HEK293 (cell line): ENCODE measurements around the gene SAMD11.

ENCODE experiments used
- CTCF ChIA-PET: fragments of 350-600 bp; formaldehyde crosslinking; extraction: SDS; loops from one replicate; lab custom pipeline; 2021; ENCODE audit warnings: antibody characterized with exemption; lab: Yijun Ruan, JAX
- POLR2A ChIA-PET: fragments of 300-600 bp; formaldehyde crosslinking; extraction: SDS; loops from one replicate; lab custom pipeline; 2020; ENCODE audit warnings: antibody characterized with exemption, inconsistent platforms; lab: Yijun Ruan, JAX
- H3K27ac ChIP-seq: fragments of 200-500 bp; sonication (Bioruptor generic); 2 replicates; pipeline ENCODE4 v1.5.1; 2014; ENCODE audit warnings: low read depth, low read length, control low read depth, inconsistent platforms; ENCODE audit errors: extremely low read depth
- H3K36me3 ChIP-seq, 2 experiments: fragments of 200-500 bp in 1 of 2; sonication (Bioruptor generic) in 1 of 2; 1 replicate in 1 of 2; 2 replicates in 1 of 2; pipeline ENCODE4 v1.5.1; 2014 to 2017; ENCODE audit warnings: inconsistent platforms in 2 of 2, low read length in 2 of 2; ENCODE audit not compliant: control insufficient read depth in 2 of 2, insufficient read depth in 1 of 2
- H3K4me1 ChIP-seq: fragments of 200-500 bp; sonication (Bioruptor generic); 2 replicates; pipeline ENCODE4 v1.5.1; 2014; ENCODE audit warnings: mild to moderate bottlenecking, low read length, inconsistent platforms; ENCODE audit not compliant: control insufficient read depth, insufficient read depth
- H3K4me3 ChIP-seq: 2 replicates; pipeline ENCODE4 v1.5.1; 2011; ENCODE audit warnings: low read depth, mild to moderate bottlenecking, control low read depth, low read length, moderate library complexity
- H3K9me3 ChIP-seq: fragments of 200-500 bp; sonication (Bioruptor generic); 2 replicates; pipeline ENCODE4 v1.5.1; 2014; ENCODE audit warnings: low read depth, low read length, inconsistent platforms; ENCODE audit not compliant: control insufficient read depth, insufficient read depth
- GLIS2 ChIP-seq: fragments of 450-650 bp; formaldehyde crosslinking; IDR thresholded peaks from 2 replicates; pipeline ENCODE4 v1.5.1; 2016; ENCODE audit warnings: missing biosample characterization, missing genetic modification characterization
- KLF10 ChIP-seq: fragments of 450-650 bp; IDR thresholded peaks from 2 replicates; pipeline ENCODE4 v1.5.1; 2018; ENCODE audit warnings: missing biosample characterization, mild to moderate bottlenecking, missing genetic modification characterization
- MYNN ChIP-seq: fragments of 450-650 bp; formaldehyde crosslinking; IDR thresholded peaks from 2 replicates; pipeline ENCODE4 v1.5.1; 2016; ENCODE audit warnings: missing biosample characterization, missing genetic modification characterization, borderline replicate concordance
- PATZ1 ChIP-seq: fragments of 450-650 bp; formaldehyde crosslinking; IDR thresholded peaks from 2 replicates; pipeline ENCODE4 v1.5.1; 2016; ENCODE audit warnings: missing biosample characterization, missing genetic modification characterization
- SCRT1 ChIP-seq: fragments of 450-650 bp; formaldehyde crosslinking; IDR thresholded peaks from 2 replicates; pipeline ENCODE4 v1.5.1; 2016; ENCODE audit warnings: missing biosample characterization, missing genetic modification characterization, borderline replicate concordance
- SP7 ChIP-seq: fragments of 450-650 bp; formaldehyde crosslinking; IDR thresholded peaks from 2 replicates; pipeline ENCODE4 v1.5.1; 2016; ENCODE audit warnings: missing biosample characterization, missing genetic modification characterization
- WT1 ChIP-seq: fragments of 450-650 bp; formaldehyde crosslinking; IDR thresholded peaks from 2 replicates; pipeline ENCODE4 v1.5.1; 2016; ENCODE audit warnings: missing biosample characterization, missing genetic modification characterization
- YY1 ChIP-seq: fragments of 450-650 bp; formaldehyde crosslinking; IDR thresholded peaks from 2 replicates; pipeline ENCODE4 v1.5.1; 2018; ENCODE audit warnings: missing biosample characterization, missing genetic modification characterization
- ZFP37 ChIP-seq: fragments of 450-650 bp; formaldehyde crosslinking; IDR thresholded peaks from 2 replicates; pipeline ENCODE4 v1.5.1; 2016; ENCODE audit warnings: missing biosample characterization, missing genetic modification characterization
- ZFP41 ChIP-seq: fragments of 450-650 bp; formaldehyde crosslinking; IDR thresholded peaks from 2 replicates; pipeline ENCODE4 v1.5.1; 2016; ENCODE audit warnings: missing biosample characterization, missing genetic modification characterization, borderline replicate concordance
- ZNF10 ChIP-seq: fragments of 450-650 bp; formaldehyde crosslinking; IDR thresholded peaks from 2 replicates; pipeline ENCODE4 v1.5.1; 2017; ENCODE audit warnings: missing biosample characterization, missing genetic modification characterization
- ZNF248 ChIP-seq: fragments of 450-650 bp; formaldehyde crosslinking; IDR thresholded peaks from 2 replicates; pipeline ENCODE4 v1.5.1; 2017; ENCODE audit warnings: missing biosample characterization, missing genetic modification characterization
- ZNF416 ChIP-seq: fragments of 450-650 bp; formaldehyde crosslinking; IDR thresholded peaks from 2 replicates; pipeline ENCODE4 v1.5.1; 2016; ENCODE audit warnings: missing biosample characterization, missing genetic modification characterization
- ZNF426 ChIP-seq: fragments of 450-650 bp; formaldehyde crosslinking; IDR thresholded peaks from 2 replicates; pipeline ENCODE4 v1.5.1; 2017; ENCODE audit warnings: missing biosample characterization, missing genetic modification characterization, mild to moderate bottlenecking, inconsistent platforms, moderate library complexity
- ZNF544 ChIP-seq: fragments of 450-650 bp; formaldehyde crosslinking; IDR thresholded peaks from 2 replicates; pipeline ENCODE4 v1.5.0; 2017; ENCODE audit warnings: missing biosample characterization, missing genetic modification characterization
- ZNF610 ChIP-seq: fragments of 450-650 bp; formaldehyde crosslinking; IDR thresholded peaks from 2 replicates; pipeline ENCODE4 v1.5.1; 2016; ENCODE audit warnings: missing biosample characterization, missing genetic modification characterization, borderline replicate concordance
- ZNF624 ChIP-seq: fragments of 450-650 bp; formaldehyde crosslinking; IDR thresholded peaks from 2 replicates; pipeline ENCODE4 v1.5.1; 2017; ENCODE audit warnings: missing biosample characterization, missing genetic modification characterization
- ZNF626 ChIP-seq: fragments of 450-650 bp; sonication (Bioruptor Pico); formaldehyde crosslinking; IDR thresholded peaks from 2 replicates; pipeline ENCODE4 v1.5.1; 2018; ENCODE audit warnings: missing biosample characterization, missing genetic modification characterization, inconsistent platforms
- ZNF76 ChIP-seq: fragments of 450-650 bp; formaldehyde crosslinking; IDR thresholded peaks from 2 replicates; pipeline ENCODE4; 2016; ENCODE audit warnings: low read depth, missing biosample characterization, missing genetic modification characterization, borderline replicate concordance
- ZNF785 ChIP-seq: fragments of 450-650 bp; formaldehyde crosslinking; IDR thresholded peaks from 2 replicates; pipeline ENCODE4 v1.5.1; 2016; ENCODE audit warnings: missing biosample characterization, missing genetic modification characterization
- ZNF837 ChIP-seq: fragments of 450-650 bp; formaldehyde crosslinking; IDR thresholded peaks from 2 replicates; pipeline ENCODE4 v1.5.1; 2016; ENCODE audit warnings: missing biosample characterization, missing genetic modification characterization
- TF ChIP-seq, protein P1 (sequence below): fragments of 450-650 bp; formaldehyde crosslinking; conservative IDR thresholded peaks from 2 replicates; pipeline ENCODE4 v1.5.1; 2016; ENCODE audit warnings: low read depth, missing biosample characterization, missing genetic modification characterization
- TF ChIP-seq, protein P2 (sequence below): fragments of 450-650 bp; formaldehyde crosslinking; IDR thresholded peaks from 2 replicates; pipeline ENCODE4 v1.5.1; 2016; ENCODE audit warnings: missing biosample characterization, missing genetic modification characterization
- TF ChIP-seq, protein P3 (sequence below): fragments of 450-650 bp; formaldehyde crosslinking; IDR thresholded peaks from 2 replicates; pipeline ENCODE4 v1.5.1; 2016; ENCODE audit warnings: missing biosample characterization, missing genetic modification characterization, low read depth
- TF ChIP-seq, protein P4 (sequence below): fragments of 450-650 bp; IDR thresholded peaks from 2 replicates; pipeline ENCODE4 v1.5.1; 2018; ENCODE audit warnings: missing biosample characterization, missing genetic modification characterization

SAMD11 gene

DNA sequence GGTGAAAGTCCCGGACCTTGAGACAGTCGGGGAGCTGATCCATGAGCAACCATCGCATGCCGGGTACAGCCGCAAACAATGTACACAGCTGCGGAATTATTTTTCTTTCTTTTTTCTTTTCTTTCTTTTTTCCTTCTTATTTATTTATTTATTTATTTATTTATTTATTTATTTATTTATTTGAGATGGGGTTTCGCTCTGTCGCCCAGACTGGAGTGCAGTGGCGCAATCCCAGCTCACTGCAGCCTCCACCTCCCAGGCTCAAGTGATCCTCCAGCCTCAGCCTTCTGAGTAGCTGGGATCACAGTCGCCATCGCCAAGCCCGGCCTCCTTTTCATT lies 60.7 kb downstream of the SAMD11 start (continued):
- TF ChIP-seq PATZ1 (no peak), ZNF626 (tag by site-specific recombination) (no peak), SP7 (tag by site-specific recombination) (no peak), YY1 (tag by site-specific recombination) (no peak), ZNF426 (tag by site-specific recombination) (peak; percentile 87), GLIS2 (tag by site-specific recombination) (peak; percentile 2; the same call in 1 of the 2 replicates), ZNF785 (tag by site-specific recombination) (no peak), ZNF10 (no peak), MYNN (tag by site-specific recombination) (no peak), ZNF416 (tag by site-specific recombination) (no peak), ZNF624 (tag by site-specific recombination) (no peak), ZFP37 (tag by site-specific recombination) (0 out of 2 replicates have a peak, but pooled peaks have one; percentile 47), WT1 (no peak), ZNF544 (tag by site-specific recombination) (no peak), ZNF248 (tag by site-specific recombination) (no peak), ZNF610 (tag by site-specific recombination) (no peak)
- TF ChIP-seq, protein P1, sequence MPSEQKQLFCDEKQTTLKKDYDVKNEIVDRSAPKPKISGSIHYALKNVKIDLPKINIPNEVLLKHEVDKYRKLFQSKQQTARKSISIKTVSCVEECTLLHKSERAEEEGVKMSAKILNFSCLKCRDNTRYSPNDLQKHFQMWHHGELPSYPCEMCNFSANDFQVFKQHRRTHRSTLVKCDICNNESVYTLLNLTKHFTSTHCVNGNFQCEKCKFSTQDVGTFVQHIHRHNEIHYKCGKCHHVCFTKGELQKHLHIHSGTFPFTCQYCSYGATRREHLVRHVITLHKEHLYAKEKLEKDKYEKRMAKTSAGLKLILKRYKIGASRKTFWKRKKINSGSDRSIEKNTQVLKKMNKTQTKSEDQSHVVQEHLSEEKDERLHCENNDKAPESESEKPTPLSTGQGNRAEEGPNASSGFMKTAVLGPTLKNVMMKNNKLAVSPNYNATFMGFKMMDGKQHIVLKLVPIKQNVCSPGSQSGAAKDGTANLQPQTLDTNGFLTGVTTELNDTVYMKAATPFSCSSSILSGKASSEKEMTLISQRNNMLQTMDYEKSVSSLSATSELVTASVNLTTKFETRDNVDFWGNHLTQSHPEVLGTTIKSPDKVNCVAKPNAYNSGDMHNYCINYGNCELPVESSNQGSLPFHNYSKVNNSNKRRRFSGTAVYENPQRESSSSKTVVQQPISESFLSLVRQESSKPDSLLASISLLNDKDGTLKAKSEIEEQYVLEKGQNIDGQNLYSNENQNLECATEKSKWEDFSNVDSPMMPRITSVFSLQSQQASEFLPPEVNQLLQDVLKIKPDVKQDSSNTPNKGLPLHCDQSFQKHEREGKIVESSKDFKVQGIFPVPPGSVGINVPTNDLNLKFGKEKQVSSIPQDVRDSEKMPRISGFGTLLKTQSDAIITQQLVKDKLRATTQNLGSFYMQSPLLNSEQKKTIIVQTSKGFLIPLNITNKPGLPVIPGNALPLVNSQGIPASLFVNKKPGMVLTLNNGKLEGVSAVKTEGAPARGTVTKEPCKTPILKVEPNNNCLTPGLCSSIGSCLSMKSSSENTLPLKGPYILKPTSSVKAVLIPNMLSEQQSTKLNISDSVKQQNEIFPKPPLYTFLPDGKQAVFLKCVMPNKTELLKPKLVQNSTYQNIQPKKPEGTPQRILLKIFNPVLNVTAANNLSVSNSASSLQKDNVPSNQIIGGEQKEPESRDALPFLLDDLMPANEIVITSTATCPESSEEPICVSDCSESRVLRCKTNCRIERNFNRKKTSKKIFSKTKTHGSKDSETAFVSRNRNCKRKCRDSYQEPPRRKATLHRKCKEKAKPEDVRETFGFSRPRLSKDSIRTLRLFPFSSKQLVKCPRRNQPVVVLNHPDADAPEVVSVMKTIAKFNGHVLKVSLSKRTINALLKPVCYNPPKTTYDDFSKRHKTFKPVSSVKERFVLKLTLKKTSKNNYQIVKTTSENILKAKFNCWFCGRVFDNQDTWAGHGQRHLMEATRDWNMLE (tag by site-specific recombination), result peak; percentile 94
- TF ChIP-seq, protein P2, sequence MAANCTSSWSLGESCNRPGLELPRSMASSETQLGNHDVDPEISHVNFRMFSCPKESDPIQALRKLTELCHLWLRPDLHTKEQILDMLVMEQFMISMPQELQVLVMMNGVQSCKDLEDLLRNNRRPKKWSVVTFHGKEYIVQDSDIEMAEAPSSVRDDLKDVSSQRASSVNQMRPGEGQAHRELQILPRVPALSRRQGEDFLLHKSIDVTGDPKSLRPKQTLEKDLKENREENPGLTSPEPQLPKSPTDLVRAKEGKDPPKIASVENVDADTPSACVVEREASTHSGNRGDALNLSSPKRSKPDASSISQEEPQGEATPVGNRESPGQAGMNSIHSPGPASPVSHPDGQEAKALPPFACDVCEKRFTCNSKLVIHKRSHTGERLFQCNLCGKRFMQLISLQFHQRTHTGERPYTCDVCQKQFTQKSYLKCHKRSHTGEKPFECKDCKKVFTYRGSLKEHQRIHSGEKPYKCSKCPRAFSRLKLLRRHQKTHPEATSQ (tag by site-specific recombination), result no peak

GRCh38 chr1:985126-985525 lies 61.4 kb downstream of the SAMD11 start:
- Histone ChIP-seq H3K27ac (no peak overlapping the region), H3K9me3 (no peaks in the 10 kb centered on the region), H3K4me1 (no peaks in the 10 kb centered on the region), H3K4me3 (no peak overlapping the region), H3K36me3 (no peaks in the 10 kb centered on the region)
- CTCF ChIA-PET, result interaction anchor here (0.6 to 4.0 kb wide), 19 partner anchors 8 to 306 kb away, joined by 3 to 53 read pairs (median 4); partner anchors contain the start of gene AGRN
- POLR2A ChIA-PET, result interaction anchor here (0.8 to 1.2 kb wide), 2 partner anchors 9 to 19 kb away, joined by 3 read pairs; partner anchors contain the start of gene PLEKHN1
- no peak for TF ChIP-seq ZFP41
- TF ChIP-seq KLF10 (tag by site-specific recombination), result no peak
- no peak for TF ChIP-seq ZNF10
- no peak for TF ChIP-seq ZNF626 (tag by site-specific recombination)
- TF ChIP-seq SCRT1 (tag by site-specific recombination), result no peak
- TF ChIP-seq, protein P3, sequence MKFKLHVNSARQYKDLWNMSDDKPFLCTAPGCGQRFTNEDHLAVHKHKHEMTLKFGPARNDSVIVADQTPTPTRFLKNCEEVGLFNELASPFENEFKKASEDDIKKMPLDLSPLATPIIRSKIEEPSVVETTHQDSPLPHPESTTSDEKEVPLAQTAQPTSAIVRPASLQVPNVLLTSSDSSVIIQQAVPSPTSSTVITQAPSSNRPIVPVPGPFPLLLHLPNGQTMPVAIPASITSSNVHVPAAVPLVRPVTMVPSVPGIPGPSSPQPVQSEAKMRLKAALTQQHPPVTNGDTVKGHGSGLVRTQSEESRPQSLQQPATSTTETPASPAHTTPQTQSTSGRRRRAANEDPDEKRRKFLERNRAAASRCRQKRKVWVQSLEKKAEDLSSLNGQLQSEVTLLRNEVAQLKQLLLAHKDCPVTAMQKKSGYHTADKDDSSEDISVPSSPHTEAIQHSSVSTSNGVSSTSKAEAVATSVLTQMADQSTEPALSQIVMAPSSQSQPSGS (tag by site-specific recombination), result no peak
- no peak for TF ChIP-seq ZNF837 (tag by site-specific recombination)
- TF ChIP-seq, protein P4, sequence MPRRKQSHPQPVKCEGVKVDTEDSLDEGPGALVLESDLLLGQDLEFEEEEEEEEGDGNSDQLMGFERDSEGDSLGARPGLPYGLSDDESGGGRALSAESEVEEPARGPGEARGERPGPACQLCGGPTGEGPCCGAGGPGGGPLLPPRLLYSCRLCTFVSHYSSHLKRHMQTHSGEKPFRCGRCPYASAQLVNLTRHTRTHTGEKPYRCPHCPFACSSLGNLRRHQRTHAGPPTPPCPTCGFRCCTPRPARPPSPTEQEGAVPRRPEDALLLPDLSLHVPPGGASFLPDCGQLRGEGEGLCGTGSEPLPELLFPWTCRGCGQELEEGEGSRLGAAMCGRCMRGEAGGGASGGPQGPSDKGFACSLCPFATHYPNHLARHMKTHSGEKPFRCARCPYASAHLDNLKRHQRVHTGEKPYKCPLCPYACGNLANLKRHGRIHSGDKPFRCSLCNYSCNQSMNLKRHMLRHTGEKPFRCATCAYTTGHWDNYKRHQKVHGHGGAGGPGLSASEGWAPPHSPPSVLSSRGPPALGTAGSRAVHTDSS (tag by site-specific recombination), result no peak
- TF ChIP-seq ZNF76 (tag by site-specific recombination), result no peak
- no peak for TF ChIP-seq ZNF248 (tag by site-specific recombination)
